ENCODE results near the gene IL23R.

The IL23R gene

GRCh38 chr1:67217938-67218337 is 51.7 kb downstream of the IL23R start:
- in situ Hi-C loops (cut with MboI; ENCODE audit: low sequenced_read_pairs, unreplicated experiment), result no loop called here
- no peak for DNase-seq (ENCODE audit: low spot score)
- TF ChIP-seq CTCF (IDR thresholded peaks at IDR 0.05; ENCODE audit: borderline replicate concordance, control extremely low read depth, extremely low read depth, insufficient read depth, missing control alignments), result no peak

DNA sequence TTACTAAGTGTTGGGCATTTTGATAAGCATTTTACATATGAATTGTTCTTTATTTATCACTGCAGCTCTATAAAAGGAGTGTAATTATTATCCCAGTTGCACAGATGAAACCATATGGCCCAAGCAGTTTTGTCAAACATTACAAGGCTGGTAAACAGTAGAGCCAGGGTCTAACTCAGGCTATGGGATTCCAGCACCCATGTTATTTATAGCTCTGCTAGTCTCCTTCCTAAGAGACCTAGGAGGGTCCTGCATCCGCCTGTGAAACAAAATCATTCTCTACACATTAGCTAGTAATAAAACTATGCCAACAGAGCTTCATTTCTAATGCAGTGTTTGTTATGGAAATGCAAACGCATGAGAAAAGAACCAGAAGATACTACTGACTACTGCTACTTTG is 58.6 kb downstream of the IL23R start:
- no peak for TF ChIP-seq CTCF (IDR thresholded peaks at IDR 0.05; ENCODE audit: borderline replicate concordance, control extremely low read depth, extremely low read depth, insufficient read depth, missing control alignments)
- no peak for DNase-seq (ENCODE audit: low spot score)
- in situ Hi-C loops (cut with MboI; ENCODE audit: low sequenced_read_pairs, unreplicated experiment), result no loop called here

DNA sequence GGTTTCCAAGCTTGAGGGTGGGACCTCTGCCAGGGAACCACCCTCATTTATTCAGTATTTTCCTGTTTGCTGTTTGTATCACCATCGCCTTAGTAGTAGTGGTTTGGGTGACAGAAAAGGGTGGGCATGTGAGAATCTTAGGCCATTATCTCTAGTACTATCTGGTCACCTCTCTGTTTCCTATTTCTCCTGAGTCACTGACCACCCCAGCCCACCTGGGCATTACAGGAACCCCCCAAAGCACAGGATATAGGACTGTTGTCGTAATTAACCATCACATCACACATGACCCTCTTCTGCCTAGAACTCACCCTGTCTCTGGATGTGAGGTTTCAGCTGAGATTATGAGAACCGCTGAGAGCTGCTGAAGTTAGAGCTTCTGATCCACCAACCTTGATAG is 60.4 kb downstream of the IL23R start:
- DNase-seq (ENCODE audit: low spot score), result no peak
- in situ Hi-C loops (cut with MboI; ENCODE audit: low sequenced_read_pairs, unreplicated experiment), result no loop called here
- no peak for TF ChIP-seq CTCF (IDR thresholded peaks at IDR 0.05; ENCODE audit: borderline replicate concordance, control extremely low read depth, extremely low read depth, insufficient read depth, missing control alignments)

DNA sequence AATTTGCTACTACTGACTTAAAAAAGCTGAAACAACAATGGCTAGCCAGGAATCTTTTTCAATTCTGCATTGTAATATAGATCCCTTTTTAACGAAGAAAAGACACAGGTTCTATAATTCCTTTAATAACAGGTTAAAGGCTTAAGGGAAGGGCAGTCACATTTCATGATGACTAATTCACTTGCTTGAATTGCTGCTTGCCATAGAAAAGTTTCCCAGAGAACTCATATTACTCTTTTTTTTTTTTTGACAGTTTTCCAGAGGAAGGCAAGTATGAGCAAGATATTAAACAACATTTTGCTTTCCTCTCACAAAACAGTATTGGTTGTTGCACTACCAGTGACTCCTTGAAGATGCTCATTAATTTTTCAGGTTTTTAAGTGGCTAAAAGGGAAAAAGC is 60.9 kb downstream of the IL23R start:
- no peak for DNase-seq (ENCODE audit: low spot score)
- in situ Hi-C loops (cut with MboI; ENCODE audit: low sequenced_read_pairs, unreplicated experiment), result no loop called here

DNA sequence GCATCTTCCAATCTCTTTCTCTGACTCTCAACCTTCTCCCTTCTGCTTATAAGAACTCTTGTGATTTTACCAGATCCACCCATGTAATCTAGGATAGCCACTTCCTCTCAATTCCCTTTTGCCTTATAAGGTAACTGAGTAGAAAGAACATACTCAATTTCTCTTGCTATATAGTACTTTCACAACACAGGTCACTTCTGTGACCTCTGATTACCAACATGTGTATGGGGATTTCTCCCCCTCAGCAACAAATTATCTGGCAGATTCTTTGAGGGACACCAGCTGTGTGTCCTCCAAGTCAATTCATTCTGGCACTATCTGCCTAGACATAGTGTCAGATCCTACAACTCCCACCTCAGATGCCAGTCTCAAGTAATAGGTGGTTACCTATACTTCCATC is 62.5 kb downstream of the IL23R start:
- TF ChIP-seq CTCF (IDR thresholded peaks at IDR 0.05; ENCODE audit: borderline replicate concordance, control extremely low read depth, extremely low read depth, insufficient read depth, missing control alignments), result no peak
- in situ Hi-C loops (cut with MboI; ENCODE audit: low sequenced_read_pairs, unreplicated experiment), result no loop called here
- DNase-seq (ENCODE audit: low spot score), result no peak

More for the DNA sequence above, 60.9 kb downstream of the IL23R start:
- no peak for TF ChIP-seq CTCF (IDR thresholded peaks at IDR 0.05; ENCODE audit: borderline replicate concordance, control extremely low read depth, extremely low read depth, insufficient read depth, missing control alignments)

GRCh38 chr1:67230539-67230938 is 64.3 kb downstream of the IL23R start:
- in situ Hi-C loops (cut with MboI; ENCODE audit: low sequenced_read_pairs, unreplicated experiment), result loop anchor here (10.0 kb wide), 2 partner anchors 114 to 264 kb away; no protein-coding TSS in a partner anchor
- DNase-seq (ENCODE audit: low spot score), result no peak
- no peak for TF ChIP-seq CTCF (IDR thresholded peaks at IDR 0.05; ENCODE audit: borderline replicate concordance, control extremely low read depth, extremely low read depth, insufficient read depth, missing control alignments)

DNA sequence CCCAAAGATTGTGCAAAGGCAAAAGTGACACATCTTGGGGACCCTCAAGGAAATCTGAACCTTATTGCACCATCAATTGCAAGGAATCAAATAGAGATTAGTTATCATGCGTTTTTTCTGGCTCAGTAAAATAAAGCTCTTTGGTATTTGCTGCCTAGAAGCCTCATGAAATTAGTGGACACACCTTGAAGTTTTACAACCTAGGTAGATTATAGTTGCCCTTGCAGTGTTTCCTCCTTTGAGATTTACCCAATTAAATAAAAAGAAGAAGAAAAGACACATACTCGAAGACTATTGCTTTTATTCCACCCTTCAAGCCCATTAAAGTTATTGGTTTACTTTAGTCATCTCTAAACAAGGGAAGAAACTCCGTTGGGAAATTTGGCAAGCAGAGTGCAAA is 70.0 kb downstream of the IL23R start:
- in situ Hi-C loops (cut with MboI; ENCODE audit: low sequenced_read_pairs, unreplicated experiment), result loop anchor here (10.0 kb wide), 2 partner anchors 109 to 259 kb away; no protein-coding TSS in a partner anchor
- no peak for TF ChIP-seq CTCF (IDR thresholded peaks at IDR 0.05; ENCODE audit: borderline replicate concordance, control extremely low read depth, extremely low read depth, insufficient read depth, missing control alignments)
- DNase-seq (ENCODE audit: low spot score), result no peak

Measured in GM13976 (cell line).